GM18498 (cell line): ENCODE results near the gene ZBTB3.
A peak's percentile ranks its signal among the peaks of the same experiment; 100 is the strongest.
"Not testable (repeated sequence)": the region's sequence is repeated elsewhere in the genome, so short reads cannot be mapped to it uniquely, and the experiment has no call there.

Experiments used
- ATAC-seq: cut with Tn5 transposase; IDR thresholded peaks from one replicate; pipeline ENCODE4 v1.9.1; 2021; ENCODE audit warnings: mild to moderate bottlenecking, moderate library complexity; ENCODE audit not compliant: unreplicated experiment

The ZBTB3 gene

GRCh38 chr11:62753736-62754603 is at the start of gene ZBTB3:
Gene ZBTB3, minus strand, starts transcription at chr11:62754160. Its CDS starts 496 bp downstream, at chr11:62753664.
- ATAC-seq, result peak; percentile 94

DNA sequence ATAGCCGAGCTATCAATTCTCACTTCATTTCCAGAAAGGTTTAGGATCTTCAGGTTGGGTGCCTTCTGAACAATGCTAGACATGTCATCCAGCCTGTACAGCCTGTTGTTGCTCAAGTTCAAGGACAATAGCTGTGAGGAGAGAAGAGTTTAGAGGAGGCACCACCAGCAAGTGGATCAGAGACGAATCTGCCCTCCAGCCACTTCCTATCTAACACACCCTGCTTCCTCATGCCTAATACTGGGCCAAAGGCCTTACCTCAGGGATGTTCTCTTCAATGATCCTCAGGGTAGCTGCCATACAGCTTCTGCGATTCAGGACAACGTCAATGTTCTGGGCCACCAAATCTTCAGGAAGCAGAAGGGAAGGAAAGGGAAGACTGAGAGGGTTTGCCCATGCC is 47.1 kb upstream of the ZBTB3 start:
- no peak for ATAC-seq

- ATAC-seq, result no peak
Observed at GRCh38 chr11:62799486-62799885, 45.5 kb upstream of the ZBTB3 start.

GRCh38 chr11:62796281-62796680 is 42.3 kb upstream of the ZBTB3 start:
- no peak for ATAC-seq

DNA sequence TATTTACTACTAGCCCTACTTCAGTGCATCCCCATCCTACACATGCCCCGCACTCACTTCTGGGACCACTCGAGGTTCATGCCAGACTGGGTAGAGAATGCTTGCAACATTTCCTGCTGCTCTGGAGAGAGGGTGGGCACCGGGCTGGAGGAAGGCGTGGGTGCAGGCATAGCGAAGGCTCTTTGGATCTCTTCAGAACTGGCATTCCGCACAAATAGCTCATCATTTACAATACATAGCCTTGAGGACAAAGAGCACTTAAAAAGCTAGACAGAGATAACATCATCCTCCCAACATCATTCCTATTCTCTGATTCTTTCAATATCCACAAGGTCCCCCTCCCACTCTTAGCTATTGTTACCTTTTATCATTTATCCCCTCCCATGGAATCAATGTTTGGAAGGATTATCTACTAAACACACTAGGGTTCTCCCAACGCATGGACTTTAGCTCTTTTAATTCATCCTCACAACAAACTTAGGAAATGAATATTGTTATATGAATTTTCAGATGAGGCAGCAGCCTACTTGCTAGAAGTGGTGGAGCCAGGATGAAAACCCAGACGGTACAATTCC is 40.3 kb upstream of the ZBTB3 start:
- no peak for ATAC-seq

GRCh38 chr11:62792202-62792575 is 38.2 kb upstream of the ZBTB3 start:
- ATAC-seq, result no peak

DNA sequence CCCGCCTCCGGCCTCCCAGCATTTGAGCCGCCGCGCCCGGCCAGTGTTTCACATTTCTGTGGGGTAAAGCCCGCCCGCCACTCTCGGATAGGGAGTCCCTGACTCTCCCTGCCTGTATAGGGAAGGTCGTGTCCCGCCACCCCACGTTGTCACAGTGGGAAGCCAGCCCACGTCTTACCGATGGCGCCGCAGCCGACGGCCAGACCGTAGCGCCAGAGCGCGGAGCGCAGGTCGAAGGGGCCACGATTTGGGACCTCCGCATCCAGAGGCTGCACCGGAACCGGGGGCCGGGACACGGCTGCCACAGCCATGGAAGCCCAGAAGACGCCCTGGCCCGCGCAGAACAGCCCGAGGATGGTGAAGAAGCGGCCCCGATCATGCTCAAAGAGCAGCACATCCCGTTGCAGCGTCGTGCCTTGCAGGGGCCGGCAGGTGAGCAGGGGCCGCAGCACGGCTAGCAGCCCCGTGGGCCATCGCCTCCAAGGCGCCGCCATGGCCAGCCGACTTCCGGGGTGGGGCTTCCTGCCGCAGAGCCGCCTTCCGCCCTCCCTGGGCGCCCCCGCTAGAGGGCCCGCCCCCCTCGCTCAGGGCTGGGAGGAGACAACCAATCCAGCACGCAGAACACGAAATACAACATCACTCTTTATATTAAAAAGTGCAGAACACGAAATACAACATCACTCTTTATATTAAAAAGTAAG is 37.7 kb upstream of the ZBTB3 start, which contains the start of gene TMEM223:
Gene TMEM223, minus strand, starts transcription at position 506 of the 701 bp plus-strand sequence. Its CDS starts 12 bp downstream, at position 494.
- ATAC-seq, result peak; percentile 75

DNA sequence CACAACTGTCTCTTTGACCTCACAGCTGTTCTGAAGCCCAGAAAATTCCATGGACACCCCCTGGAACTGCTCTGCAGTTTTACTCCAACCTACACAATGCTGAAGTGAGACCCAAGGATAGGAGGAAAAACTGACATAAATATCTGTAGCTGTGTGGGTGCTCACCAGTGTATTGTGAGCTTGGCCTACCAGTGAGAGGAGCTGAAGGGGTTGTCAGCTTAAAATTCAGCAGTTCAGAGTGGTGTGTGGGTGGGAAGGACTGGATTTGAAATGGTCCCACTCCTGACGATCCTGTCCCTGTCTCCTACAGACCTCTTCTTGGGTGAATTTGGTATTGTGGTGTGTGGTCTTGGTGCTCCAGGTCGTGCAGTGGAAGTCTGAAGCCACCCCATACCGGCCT is 35.6 kb upstream of the ZBTB3 start:
- no peak for ATAC-seq

DNA sequence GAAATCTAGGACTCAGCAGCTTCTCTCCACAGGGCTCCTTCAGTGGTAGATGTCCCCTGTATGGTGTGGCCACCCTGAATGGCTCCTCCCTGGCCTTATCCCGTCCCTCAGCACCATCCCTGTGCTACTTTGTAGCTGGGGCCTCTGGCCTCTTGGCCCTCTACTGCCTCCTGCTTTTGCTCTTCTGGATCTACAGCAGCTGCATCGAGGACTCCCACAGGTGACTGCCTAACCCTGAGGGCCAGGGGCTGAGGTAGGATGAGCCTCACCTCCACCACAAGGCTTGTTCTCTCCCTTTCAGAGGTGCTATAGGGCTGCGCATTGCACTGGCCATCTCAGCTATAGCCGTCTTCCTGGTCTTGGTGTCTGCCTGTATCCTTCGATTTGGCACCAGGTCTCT is 35.0 kb upstream of the ZBTB3 start:
- no peak for ATAC-seq

GRCh38 chr11:62787005-62787759 is 33.2 kb upstream of the ZBTB3 start, which contains the start of gene TMEM179B:
Gene TMEM179B, plus strand, starts transcription at chr11:62787402. Its CDS starts 30 bp downstream, at chr11:62787432.
- ATAC-seq, result peak; percentile 72

GRCh38 chr11:62786318-62787004 is 32.5 kb upstream of the ZBTB3 start:
- peak; percentile 73 for ATAC-seq

DNA sequence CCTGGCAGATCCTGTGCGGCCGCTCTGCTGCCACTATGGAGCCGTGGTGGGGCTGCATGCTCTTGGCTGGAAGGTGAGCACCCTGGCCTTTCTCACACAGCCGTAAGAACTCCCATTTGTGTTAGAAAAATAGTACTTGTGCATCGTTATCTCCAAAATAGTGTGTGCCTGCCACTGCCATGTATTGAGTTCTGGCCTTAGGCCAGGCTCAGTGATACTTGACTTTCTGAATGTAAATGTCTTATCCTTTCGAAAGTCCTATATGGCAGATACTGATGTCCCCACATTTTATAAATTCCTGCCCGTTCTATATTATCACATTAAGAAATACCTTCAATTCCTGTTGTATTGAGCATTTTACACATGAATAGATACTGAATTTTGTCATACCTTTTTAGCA is 28.8 kb upstream of the ZBTB3 start:
- ATAC-seq, result no peak

DNA sequence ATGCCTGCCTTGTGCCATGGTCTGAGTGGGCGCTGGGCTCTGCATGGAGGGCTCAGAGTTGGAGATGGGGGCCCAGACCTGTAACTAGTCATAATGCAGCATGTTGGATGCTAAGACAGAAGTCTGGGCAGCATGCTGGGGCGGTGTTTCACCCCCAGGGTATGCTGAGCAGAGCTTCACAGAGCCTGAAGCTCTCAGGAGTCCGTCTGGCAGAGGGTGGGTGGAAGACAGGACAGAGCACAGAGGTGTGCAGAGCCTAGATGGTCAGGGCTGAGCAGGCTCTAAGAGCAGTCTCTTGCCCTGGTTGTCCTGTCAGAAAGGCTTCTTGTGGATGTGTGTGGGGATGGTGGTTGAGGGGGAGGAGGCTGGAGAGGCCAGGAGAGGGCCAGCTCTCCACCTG is 24.5 kb upstream of the ZBTB3 start:
- ATAC-seq, result no peak

DNA sequence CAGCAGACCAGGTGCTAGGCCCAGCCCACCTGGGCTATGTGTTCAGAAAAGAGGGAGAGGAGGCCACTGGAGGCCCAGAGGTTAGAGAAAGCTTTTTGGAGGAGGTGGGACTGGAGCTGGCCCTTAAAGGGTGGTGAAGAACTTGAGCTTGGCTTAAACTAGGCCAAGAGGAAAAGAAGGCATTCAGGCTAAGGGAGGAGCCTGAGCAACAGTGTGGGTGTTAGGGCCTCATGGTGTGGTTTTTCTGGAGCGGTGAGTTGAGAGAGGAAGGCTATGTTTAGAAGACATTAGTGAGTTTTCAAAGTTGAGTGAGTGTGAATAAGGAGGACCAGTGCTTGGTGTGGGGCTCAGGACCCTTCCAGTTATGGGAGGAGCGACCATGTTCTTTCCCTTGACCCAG is 23.4 kb upstream of the ZBTB3 start:
- no peak for ATAC-seq

DNA sequence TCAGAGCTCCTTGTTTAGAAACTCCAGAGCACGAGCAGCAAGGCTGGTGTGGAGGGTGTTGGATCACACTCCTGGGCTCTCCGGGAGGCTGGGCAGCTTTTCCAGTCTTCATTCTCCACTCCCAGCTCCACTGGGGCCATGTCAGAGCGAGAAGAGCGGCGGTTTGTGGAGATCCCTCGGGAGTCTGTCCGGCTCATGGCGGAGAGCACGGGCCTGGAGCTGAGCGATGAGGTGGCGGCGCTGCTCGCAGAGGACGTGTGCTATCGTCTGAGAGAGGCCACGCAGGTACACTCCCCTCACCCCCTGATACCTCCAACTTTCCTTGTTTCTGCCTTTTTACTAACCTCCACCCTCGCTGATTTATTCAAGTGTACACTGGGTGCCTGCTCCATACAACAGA is 21.7 kb upstream of the ZBTB3 start:
- no peak for ATAC-seq

GRCh38 chr11:62774407-62774806 is 20.4 kb upstream of the ZBTB3 start:
- ATAC-seq, result no peak

DNA sequence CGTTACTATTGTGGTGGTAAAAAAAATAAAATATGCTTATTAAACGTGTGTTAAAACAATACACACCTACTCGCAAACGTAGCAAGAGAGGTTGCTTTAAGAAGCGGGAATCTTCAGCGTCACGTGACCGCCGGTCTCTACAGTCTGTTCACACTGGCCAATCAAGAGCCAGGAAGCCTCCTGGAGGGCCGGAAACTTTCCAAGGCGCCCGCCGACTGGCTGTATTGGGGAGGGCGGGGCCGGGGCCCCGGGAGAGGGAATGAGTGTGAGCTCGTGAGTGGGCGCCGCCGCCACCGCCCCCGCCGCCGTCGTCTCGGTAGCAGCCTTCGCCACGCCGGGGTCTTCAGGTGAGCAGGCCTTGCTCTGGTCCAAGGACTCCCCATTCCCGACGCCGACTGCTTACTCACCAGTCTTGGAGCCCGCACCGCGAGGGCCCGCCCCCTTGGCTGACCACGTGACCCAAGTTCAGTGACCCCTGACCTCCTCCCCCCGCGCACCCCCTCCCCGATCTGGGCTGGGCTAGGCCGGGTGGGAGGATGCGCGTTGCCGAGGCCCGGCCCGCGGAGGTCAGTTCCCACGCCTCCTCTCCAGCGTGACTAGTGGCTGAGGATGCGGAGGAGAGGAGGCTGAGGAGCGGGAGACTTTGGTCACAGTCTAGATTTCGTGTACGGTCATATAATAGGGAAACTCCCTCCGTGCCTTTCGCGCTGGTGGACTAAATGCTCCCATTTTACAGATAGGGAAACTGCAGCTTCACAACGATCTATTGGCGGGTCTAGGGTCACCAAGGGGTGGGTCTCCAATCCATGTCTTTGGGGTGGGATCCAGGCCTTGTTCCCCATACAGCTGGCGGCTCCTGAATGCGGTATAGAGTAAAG is 17.4 kb upstream of the ZBTB3 start, which contains the start of gene TAF6L:
Gene TAF6L, plus strand, starts transcription at position 253 of the 878 bp plus-strand sequence. CDS start 4,388 bp downstream, outside the sequence.
- peak; percentile 83 for ATAC-seq

DNA sequence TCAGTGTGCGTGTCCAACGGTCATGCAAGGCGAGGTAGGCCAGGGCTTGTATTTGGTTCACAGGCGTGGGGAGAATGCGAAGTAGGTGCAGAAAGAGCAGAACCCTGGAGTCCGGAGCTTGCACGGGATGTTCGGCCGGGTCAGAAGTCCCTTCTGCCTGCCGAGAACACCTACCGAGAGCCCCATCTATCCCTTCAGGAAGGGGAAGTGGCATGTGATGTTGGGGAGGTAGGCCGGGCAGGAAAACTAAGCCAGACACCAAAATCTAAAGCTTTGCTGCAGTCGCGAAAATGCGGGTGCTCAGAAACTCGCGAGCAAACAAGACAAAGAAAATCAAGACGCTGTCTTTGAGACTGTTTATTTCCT is 16.8 kb upstream of the ZBTB3 start:
- no peak for ATAC-seq

GRCh38 chr11:62760867-62761227 is 6.9 kb upstream of the ZBTB3 start:
- ATAC-seq, result not testable (repeated sequence)
